Measurements from ENCODE around the gene PEAR1. TPM values are rescaled to one million over a fixed set of nuclear protein-coding genes. Genes with fewer than 3 reads are reported as not detected.

The PEAR1 gene
- total RNA-seq, 1 donor from 2014 or later: 39.8 TPM

DNA sequence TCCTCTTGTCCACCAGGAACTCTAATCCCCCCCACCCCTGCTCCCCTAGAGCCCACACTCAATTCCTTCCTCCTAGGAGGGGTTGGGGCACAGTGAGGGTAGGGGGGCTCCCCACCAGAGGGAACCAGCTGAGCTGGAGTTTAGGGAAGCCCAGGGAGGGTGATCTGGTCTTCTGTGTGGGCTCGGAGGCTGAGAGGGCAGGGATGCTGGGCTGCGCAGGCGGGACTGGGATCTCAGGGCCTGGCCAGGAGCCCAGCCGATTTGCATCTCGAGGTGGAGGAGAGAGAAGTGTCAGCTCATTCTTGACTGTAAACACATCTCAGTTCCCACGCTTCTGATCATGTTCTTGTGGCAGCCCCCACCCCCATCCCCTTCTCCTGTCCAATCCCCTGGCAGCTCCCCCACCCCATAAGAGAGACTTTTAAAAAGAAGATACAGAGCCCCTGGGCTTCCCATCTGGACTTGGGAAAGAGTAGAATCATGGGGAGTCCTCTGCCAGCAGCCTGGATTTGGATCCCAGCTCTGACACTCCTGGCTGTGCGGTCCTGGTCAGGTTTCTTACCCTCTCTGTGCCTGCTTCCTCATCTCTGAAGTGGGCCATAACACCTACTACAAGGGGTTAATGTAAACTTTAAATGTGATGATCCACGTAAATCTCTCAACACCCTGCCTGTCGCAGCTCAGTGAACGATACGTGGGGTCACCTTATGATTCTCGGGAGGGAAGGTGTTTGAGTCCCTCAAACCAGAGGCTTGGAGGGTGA lies 6.6 kb downstream of the PEAR1 start:
- no peak overlapping the region for H3K27ac ChIP-seq

DNA sequence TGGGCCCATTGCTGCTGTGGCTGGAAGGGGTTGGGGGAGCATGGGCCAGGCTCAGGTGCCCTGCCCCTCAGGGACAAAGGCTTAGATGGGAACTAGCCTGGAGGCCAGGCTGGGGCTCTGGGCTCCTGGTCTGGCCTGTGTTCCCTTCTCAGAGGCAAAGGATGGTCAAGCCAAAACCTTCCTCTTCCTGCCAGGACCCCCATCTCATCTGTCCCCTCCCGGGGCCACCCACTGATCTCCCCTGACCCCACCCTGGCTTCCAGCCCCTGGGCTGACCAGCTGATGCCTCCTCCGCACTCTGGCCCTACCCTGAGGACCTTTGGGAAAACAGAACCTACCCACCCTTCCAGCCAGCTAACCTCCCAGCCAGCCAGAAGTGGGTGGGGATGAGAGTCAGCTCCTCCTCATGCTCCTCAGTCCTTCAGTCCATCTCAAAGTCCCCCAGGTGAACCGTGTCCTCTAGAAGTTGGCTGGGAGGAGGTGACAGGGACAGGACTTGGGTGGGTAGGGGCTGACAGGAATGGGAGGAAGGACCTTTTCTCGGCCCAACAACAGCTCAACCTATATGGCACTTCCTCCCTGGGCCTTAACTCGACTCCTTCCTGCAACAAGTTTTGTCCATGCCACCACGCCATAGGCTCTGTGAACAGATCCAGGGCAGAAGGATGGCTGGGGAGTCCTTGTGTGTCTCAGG lies 7.5 kb downstream of the PEAR1 start:
- Histone ChIP-seq H3K9me3 (no peaks in the 10 kb centered on the region), H3K4me3 (no peak overlapping the region), H3K27ac (no peak overlapping the region), H3K4me1 (peaks cover 0 to 16% of the 10 kb centered on the region in 2 donors), H3K27me3 (no peaks in the 10 kb centered on the region), H3K36me3 (peaks cover 0 to 4% of the 10 kb centered on the region in 2 donors)
- TF ChIP-seq, protein P1, sequence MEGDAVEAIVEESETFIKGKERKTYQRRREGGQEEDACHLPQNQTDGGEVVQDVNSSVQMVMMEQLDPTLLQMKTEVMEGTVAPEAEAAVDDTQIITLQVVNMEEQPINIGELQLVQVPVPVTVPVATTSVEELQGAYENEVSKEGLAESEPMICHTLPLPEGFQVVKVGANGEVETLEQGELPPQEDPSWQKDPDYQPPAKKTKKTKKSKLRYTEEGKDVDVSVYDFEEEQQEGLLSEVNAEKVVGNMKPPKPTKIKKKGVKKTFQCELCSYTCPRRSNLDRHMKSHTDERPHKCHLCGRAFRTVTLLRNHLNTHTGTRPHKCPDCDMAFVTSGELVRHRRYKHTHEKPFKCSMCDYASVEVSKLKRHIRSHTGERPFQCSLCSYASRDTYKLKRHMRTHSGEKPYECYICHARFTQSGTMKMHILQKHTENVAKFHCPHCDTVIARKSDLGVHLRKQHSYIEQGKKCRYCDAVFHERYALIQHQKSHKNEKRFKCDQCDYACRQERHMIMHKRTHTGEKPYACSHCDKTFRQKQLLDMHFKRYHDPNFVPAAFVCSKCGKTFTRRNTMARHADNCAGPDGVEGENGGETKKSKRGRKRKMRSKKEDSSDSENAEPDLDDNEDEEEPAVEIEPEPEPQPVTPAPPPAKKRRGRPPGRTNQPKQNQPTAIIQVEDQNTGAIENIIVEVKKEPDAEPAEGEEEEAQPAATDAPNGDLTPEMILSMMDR (IDR thresholded peaks at IDR 0.05): no peak
- intact Hi-C loops (cut with DNase I): no loop called here
- DNase-seq (ENCODE audit: low spot score in 2 of 2): no peak

More for the DNA sequence above, 6.6 kb downstream of the PEAR1 start:
- Histone ChIP-seq H3K27me3 (no peaks in the 10 kb centered on the region), H3K4me3 (no peak overlapping the region), H3K9me3 (no peaks in the 10 kb centered on the region), H3K36me3 (peaks cover 0 to 1% of the 10 kb centered on the region in 2 donors), H3K4me1 (peaks cover 0 to 17% of the 10 kb centered on the region in 2 donors)
- TF ChIP-seq, protein P1 (IDR thresholded peaks at IDR 0.05): no peak
- intact Hi-C loops (cut with DNase I): loop anchor here (10.0 kb wide), 1 partner anchor 205 kb away; no protein-coding TSS in a partner anchor
- DNase-seq (ENCODE audit: low spot score in 2 of 2): no peak

DNA sequence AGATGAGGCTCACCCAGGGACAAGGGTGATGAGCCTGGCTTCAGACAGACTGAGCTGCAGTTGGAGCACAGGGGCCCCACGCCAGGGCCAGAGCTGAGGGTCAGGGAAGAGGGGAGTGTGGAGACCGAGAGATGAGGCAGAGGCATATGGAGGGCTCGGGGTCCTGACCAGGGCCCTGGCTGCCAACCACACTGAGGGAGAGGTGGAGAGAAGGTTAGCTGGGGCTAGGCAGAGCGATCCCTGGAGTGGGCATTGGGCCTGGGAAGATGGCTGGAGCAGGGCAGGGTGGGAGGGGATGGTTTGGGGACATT lies 8.0 kb downstream of the PEAR1 start:
- Histone ChIP-seq H3K4me3 (no peak overlapping the region), H3K9me3 (no peaks in the 10 kb centered on the region), H3K36me3 (peaks cover 3 to 7% of the 10 kb centered on the region in 2 donors), H3K4me1 (peaks cover 0 to 13% of the 10 kb centered on the region in 2 donors), H3K27ac (no peak overlapping the region), H3K27me3 (no peaks in the 10 kb centered on the region)
- no peak for DNase-seq (ENCODE audit: low spot score in 2 of 2)
- TF ChIP-seq, protein P1 (IDR thresholded peaks at IDR 0.05): no peak
- intact Hi-C loops (cut with DNase I): no loop called here

DNA sequence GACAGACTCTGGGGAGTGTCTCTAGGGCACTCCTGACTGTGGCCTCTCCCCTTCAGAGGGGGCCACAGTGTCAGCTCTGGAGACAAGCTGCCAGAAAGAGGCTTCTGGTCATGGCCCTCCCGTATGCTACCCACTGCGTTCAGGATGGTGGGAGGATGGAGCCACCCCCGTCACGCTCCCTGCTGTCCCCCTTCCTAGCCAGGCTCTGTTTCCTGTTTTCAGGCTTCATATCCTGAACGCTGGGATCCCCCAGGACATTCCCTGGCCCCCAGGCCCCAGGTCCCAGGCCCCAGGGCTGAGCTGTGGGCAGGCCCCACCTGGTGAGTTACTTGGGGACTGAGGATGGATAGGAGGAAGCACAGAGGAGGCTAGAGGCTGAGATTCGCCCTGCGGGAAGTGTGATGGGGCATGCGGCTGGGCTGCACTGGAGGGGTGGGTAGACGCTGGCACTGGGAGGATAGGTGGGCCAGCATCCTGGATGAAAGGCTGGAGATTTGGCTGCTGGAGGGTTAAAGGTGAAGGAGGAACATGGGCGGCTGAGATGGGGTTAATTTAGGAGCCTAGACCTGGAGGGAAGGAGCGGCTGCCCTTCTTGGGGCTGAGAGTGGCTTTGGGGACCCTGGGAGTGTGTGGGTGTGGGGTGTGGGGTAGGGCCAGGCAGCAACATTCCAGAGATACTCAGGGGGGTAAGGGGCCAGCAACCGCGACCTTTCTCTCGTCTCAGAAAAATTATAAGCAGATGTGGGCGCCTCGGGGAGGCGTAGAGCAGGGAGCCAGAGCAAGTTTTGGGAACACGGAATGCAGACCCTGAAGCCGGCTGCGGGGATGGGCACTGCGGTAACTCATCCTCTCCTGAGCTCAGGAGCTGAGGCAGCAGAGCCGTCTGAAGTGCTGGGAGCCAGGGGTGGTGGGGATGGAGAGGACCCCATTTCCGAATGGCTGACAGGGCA lies 8.7 kb downstream of the PEAR1 start:
- no peak for DNase-seq (ENCODE audit: low spot score in 2 of 2)
- Histone ChIP-seq H3K27me3 (no peaks in the 10 kb centered on the region), H3K27ac (no peak overlapping the region), H3K9me3 (no peaks in the 10 kb centered on the region), H3K36me3 (peaks cover 8 to 13% of the 10 kb centered on the region in 2 donors), H3K4me3 (no peak overlapping the region), H3K4me1 (peaks cover 0 to 13% of the 10 kb centered on the region in 2 donors)
- intact Hi-C loops (cut with DNase I): no loop called here
- TF ChIP-seq, protein P1 (IDR thresholded peaks at IDR 0.05): no peak

DNA sequence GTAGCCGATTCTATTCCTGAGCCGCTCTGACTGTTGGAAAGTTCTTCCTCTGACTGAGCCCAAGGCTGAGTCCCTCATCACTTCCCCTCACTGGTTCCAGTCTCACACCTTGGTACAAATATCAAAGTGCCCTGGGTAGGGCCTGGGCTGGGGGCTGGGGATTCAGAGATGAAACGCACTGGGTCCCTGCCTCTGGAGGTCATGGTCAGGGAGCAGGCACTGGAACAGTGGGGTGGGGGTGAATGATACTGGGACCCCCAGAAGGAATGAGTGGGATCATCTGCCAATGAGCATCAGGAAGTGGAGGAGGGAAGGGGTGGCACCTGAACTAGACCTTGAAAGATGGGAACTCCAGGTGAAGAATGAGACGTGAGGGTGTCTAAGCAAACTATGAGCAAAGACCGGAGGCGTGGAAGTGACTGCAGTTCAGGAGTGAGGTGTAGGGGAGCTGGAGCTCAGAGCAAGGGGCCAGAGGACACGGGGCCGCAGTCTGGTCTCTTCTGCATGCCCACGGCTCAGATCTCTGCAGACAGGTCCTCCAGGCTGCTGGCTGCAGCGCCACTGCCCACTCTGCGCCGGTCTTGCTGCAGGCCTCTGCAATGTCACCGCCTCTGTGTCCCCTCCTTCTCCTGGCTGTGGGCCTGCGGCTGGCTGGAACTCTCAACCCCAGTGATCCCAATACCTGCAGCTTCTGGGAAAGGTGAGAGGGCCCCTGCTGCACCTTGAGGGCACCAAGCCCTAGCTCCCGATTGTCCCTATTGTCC lies 10.0 kb downstream of the PEAR1 start:
- DNase-seq (ENCODE audit: low spot score in 2 of 2): no peak
- Histone ChIP-seq H3K27ac (no peak overlapping the region), H3K36me3 (peaks cover 18 to 21% of the 10 kb centered on the region in 2 donors), H3K4me3 (no peak overlapping the region), H3K27me3 (no peaks in the 10 kb centered on the region), H3K9me3 (no peaks in the 10 kb centered on the region), H3K4me1 (peaks cover 0 to 4% of the 10 kb centered on the region in 2 donors)
- TF ChIP-seq, protein P1 (IDR thresholded peaks at IDR 0.05): no peak
- intact Hi-C loops (cut with DNase I): no loop called here

Measured in ascending aorta (tissue), 2 donors.